HG02938 (cell line): Measurements from ENCODE around the gene PARP16.
"Not testable (repeated sequence)": the region's sequence is repeated elsewhere in the genome, so short reads cannot be mapped to it uniquely, and the experiment has no call there.

Source experiments
- ATAC-seq: cut with Tn5 transposase; IDR thresholded peaks from one replicate; pipeline ENCODE4 v1.9.1; 2021; ENCODE audit warnings: mild to moderate bottlenecking, moderate library complexity; ENCODE audit not compliant: unreplicated experiment

PARP16 gene

DNA sequence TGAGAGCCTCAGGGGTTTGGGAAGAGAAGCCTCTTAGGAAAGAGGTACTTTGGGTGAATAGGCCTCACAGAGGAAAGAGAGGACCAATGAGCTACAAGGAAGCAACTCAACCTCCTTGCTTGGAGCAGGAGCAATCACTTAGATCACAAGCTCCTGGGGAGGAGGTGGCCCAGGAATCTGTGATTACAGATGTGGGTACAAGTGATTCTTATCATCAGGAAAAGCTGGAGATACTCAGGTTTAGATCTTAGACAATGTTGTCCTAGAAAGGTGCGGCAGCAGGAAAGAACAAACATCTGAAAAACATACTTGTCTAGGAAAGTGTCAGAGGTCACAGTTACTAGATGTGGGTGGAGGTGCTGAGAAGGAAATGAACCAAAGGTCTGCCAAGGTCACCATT lies 8.2 kb downstream of the PARP16 start:
- ATAC-seq: no peak

DNA sequence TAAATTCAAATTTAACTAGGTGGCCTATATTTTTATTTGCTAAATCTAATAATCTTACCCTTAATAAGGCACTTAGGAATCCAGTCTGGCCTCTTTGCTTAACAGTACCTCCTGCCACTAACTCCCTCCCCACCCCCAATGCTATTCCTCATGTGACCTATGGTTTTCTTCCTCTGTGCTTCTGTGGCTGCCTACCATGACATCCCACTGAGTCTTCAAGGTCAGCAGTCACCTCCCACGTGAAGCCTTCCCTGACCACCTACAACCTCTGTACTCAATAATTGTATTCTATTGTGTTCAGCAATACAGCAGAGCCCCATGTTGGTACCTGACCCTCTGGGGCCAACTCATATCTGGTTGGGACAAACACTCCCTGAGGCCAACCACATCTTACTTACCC lies 9.7 kb downstream of the PARP16 start:
- no peak for ATAC-seq

DNA sequence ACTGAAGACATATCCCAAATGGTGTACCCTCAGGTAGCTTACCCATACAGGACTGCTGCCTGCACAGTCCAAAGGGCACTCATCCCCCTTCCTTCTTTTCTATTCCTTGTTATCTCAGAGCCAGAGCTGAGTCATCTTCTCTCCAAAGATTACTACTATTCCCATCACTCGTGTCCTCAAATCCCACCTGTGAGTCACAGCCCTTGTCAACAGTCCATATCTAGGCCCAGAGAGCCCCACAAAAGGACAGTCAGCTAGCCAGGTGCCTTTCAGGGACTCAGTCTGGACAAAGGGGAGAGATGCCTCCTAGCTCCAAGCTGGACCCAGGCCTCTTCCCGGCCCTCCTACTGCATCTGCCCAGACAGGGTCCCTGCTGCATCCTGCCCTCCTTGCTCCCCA lies 11.0 kb downstream of the PARP16 start:
- no peak for ATAC-seq

DNA sequence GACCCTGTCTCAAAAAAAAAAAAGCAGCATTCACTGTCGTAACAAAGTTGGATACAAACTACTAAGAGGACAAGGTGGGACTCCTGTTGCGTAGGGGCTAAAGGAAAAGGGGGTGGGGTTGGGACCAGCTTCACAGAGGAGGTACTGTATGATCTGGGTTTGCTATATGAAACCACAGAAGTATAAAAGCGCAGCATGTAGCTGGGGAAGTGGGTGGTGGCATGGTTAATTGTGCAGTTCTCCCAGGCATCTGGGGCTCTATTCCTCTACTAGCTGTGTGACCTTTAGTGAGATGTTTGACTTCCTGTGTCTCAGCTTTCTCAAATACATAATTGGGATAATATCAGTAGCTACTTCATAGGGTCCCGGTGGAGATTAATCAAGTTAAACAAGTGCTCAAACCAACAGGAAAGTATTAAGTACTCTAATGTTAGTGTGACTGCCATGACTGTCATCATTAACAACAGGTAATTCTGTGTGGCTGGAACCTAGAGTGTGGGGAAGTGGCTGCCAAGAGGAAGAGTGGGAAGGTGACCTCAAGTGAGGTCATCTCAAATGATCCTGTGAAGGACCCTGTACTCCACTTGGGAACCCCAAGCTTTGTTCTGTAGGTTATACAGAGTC lies 11.5 kb downstream of the PARP16 start:
- no peak for ATAC-seq

DNA sequence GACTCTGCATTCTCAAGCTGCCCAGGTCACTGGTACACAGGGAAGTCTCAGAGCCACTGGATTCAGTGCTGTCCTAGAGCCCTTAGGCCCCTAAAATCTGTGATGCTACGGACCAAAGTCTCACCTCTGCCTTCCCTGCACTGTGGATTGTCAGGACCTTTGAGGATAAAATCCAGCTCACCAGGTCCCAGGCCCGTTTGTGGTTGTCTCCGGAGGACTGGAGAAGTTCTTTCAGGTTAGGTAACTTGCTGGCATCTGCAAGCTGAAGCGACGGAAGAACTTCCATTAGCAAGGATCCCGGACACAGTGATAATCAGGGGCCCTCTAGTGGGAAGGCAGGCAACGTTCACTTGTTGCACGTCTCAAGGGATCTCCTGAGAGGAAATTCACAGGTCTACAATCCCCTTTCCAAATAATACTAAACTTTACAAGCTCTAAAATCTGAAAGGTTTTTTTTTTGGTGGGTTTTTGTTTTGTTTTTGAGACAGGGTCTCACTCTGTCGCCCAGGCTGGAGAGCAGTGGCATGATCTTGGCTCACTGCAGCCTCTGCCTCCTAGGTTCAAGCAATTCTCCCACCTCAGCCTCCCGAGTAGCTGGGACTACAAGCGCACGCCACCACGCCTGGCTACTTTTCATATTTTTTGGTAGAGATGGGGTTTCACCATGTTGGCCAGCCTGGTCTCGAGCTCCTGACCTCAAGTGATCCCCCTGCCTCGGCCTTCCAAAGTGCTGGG lies 15.7 kb downstream of the PARP16 start:
- not testable (repeated sequence) for ATAC-seq

DNA sequence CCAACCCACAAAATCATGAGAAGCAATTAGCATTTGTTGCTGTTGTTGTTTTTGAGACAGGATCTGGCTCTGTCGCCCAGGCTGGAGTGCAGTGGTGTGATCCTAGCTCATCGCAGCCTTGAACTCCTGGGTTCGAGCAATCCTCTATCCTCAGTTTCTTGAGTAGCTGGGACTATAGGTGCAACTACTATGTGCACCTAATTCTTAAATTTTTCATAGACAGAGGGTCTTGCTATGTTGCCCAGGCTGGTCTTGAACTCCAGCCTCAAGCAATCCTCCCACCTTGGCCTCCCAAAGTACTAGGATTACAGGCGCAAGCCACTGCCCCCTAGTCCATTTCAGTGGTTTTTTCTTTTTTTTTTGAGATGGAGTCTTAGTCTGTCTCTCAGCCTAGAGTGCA lies 18.3 kb downstream of the PARP16 start:
- ATAC-seq: no peak

DNA sequence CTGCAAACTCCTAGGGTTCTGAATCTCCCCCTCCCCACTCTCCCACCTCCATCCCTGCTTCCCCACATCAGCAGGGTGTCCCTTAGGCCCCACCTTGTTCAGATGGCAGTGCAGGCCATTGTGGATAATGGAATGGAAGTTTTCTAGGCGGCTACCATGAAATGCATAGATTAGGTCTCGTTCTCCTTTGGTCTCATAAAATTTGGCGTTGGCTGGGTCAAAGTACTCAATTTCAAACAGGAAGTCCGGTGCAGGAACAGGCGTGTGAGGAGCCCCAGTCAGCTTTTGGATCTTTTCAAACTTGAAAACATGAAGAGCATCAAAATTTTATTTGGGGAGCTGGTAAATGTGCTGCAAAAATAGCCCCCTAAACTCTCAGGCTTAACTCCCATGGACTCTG lies 20.2 kb downstream of the PARP16 start:
- ATAC-seq: no peak

DNA sequence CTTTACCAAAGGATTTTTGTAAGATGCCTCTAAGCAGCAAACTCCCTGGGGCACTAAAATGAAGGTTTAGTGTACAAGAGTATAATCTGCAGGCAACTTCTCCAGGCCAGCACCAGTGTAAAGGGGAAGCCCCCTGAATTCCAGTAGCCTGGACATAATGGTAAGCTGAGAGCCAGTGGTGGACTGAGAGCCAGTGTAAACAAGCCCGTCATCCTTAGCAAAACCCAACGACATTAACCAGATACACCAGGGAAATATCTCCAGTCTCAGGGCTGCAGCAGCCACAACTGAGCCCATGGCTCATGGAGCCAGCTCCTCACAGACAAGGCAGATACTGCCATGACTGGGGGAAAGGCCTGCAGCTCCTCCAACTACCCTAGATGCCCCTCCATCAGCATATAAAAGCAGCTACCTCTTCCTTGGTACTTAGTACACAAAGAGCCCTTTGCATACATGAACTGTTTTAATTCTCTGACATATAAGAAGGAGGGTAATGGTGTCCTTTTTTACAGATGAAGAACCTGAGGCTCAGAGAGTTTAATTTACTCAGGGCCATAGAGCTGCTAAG lies 21.7 kb downstream of the PARP16 start:
- no peak for ATAC-seq

DNA sequence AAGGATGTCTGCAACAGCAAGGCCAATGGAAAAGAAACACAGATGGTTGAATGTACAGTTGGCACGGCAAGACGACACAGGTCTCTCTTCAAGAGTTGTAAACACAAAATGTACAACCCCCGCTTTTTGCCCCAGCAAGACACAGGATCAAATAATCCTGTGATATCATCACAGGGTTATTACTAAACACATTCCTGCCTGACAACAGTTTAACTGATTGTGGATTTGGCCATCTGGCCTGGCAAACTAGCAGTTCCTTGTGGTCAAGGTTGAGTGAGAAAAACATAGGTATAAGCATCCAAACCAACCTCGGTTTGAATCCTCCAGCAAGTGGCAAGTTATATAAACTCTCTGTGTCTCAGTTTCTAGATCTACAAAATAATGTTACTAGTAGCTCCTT lies 23.4 kb downstream of the PARP16 start:
- ATAC-seq: no peak

DNA sequence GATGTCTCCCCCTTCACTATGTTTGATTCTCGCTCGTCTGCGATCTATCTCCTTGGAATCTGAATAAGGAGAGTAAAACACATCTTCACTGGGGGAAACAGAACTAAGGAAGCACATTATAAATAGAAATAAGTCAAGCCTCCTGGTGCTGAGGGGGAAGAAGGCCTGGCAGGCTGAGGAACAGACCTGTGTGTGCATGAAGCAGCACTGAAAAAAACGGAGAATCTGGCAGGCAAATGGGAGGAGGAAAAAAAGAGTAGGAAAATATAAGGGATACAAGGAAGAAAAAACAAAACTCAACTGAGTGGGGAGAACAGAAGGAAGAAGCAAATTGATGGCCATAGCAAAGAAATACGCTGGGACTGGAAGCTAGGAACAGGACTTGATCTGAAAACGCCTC lies 25.7 kb downstream of the PARP16 start:
- ATAC-seq: no peak

DNA sequence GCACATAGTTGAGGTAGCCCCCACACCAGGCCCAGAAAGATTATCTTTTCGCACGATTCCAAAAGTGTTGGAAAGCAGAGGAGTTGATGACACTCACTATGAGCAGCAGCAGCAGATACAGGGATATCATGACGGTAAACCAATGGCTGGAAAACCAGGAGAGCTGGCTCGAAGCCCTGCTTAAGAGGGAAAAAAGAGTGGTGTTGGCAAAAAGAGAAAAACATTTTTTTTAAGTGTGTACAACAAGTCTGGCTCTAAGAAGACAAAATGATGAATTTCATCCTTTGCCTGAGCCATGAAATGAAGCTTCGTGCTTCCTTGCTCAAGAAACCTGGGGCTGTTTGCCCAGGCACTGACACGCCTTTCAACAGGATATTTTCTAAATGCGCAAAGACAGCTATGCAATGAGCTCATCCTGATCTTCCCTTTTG lies 27.3 kb downstream of the PARP16 start:
- no peak for ATAC-seq

DNA sequence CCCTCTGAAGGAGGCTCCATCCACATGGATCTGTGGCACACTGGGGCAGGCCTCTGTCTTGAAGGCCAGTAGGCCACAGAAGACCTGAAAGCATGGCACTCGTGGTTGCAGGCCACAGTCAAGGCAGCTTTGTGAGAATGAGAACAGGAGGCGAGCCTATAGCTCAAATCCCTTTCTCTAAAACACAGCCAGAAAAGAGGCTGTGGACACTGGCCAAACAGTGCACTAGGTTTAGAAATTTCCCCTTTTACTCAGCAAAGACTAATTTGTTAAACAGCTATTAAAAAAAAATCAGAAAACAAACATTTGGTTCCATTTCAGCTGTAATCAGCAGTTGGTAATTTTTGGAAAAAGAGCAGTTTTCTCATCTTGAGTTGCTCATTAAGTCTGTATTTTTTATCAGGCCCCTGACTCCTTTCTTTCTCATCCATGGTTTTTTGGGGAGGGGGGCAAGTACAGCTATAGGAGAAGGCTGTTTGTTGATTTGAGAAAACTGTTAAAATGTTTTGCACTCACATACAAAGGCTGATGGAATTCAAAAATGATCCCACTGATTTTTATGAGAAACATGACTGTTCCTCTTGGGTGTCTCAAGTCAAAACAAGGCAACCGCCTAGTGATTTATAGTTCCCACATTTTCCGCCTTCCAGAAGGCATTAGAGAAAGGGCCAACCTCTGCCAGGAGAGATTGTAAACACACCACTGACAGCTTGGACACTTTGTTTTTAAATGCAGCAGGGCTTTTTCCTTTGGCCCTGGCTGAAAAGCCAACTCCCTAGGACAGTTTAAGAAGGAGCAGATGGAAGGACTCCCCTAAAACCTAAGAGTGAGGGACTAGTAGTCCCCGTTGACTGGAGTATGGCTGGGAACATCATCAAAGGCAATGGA lies 28.1 kb downstream of the PARP16 start:
- ATAC-seq: no peak

DNA sequence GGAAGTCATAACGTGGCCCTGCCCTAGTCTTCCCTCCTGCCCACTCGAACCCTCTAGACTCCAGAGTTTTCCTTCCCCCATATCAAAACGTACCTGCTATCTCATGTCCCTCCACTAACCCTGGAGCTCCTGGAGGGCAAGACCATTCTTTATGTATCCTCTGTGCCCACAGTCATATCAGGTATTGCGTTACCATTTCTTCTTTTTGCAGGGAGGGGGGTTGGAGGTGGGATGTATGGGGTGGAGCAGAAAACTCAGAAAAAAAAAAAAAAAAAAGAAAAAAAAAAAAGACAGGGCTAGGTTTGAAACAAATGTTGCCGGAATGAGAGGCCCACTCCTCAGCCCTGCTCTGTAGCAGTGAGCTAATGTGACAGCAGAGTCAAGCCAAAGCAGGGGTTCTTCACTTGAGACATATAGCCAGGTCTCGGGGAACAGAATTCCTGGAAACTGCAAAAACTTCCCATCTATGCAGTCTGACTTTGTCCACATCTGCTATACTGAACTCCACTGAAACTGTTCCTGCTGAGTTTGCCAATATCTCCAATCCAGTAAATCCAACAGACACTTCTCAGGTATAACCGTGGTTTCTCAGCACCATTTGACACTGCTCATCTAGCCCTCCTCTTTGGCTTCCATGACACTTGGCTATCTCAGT lies 31.1 kb downstream of the PARP16 start:
- ATAC-seq: no peak

DNA sequence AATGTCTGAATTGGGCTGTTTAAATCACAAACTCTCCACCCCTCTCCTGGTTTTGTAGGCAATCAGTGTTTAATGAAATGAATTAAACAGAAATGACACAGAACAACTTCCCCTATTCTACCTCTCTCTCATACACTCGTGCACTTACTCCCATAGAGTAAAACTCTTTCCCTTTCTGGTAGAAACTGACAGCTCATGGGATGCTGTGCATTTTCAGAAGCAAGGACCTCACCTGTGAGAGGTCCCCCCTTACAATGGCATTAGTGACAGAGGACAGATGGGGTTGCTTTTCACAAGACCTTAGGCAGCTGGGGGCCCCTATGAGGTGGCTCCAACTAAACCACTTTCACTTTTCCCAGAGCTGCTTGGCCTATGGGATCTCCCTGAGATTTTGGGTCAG lies 31.9 kb downstream of the PARP16 start:
- ATAC-seq: no peak

DNA sequence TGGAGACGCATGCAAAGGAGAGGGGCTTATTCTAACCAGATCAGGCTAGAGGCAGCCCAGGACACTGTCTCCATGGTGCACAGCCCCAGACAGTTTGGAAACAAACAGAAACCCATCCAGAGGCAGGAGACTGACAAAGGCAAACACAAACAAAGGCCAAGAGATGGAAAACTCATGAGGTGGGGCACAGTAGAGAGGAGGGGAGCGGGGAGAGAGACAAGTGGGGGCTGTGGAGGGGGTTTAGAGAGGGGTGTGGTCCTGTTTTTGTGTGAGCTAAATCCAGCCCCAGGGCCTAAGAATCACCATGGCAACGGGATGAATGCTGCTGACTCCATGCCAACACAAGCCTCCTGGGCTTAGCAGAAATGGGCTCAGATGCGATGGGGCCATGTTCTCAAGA lies 32.3 kb downstream of the PARP16 start:
- ATAC-seq: no peak

DNA sequence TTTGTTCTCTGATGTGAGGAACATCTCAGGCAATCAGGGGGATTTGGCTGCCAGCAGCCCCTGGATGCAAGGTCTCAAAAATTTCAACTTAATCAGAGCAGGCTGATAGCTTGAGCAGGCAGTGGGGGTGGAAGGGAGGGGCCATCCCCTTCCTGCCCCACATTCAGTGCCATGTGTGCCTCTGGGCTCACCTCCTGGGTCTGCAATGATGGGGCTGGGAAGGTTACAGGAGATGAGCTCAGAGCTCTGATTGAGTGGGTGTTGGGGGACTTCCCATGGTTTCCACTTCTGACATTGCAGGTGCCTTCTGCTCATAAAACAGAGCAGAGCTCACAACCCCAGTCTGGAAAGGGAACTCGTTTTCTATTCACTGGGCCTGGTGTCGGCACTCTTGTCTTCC lies 37.0 kb downstream of the PARP16 start:
- no peak for ATAC-seq

DNA sequence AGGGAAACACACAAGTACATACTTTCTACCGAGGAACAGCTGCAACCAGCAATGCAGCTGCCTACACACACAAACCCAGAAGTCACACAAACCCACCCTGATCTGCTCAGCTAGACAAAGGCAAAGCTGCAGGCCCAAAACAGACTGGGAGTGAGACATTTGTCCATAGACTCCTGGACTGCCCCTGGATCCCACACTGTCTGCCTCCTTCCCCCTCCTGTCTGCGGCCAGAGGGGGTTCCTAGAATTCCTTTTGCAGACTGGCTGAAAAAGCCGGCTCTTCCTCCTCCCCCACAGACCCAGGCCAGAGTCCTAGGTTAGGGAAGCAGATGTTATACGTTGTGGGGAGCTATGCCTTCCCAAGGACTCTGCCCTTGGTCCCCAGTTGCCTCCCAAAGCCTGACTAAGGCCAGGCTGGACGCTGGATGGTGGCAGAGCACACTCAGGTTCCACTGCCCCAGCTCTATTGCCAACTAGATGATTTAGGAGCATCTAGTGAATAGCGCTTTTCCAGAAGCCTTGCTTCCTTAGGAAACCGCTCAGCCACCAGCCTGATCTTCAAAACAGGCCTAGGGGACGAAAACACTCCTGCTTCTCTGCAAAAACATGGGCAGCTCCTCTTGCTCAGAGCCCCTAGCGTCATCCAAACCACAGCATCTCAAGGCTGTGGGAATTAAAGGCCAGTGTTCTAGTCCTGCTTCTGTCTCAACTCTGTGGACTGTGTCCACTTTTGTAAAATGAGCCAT lies 38.0 kb downstream of the PARP16 start:
- ATAC-seq: no peak

DNA sequence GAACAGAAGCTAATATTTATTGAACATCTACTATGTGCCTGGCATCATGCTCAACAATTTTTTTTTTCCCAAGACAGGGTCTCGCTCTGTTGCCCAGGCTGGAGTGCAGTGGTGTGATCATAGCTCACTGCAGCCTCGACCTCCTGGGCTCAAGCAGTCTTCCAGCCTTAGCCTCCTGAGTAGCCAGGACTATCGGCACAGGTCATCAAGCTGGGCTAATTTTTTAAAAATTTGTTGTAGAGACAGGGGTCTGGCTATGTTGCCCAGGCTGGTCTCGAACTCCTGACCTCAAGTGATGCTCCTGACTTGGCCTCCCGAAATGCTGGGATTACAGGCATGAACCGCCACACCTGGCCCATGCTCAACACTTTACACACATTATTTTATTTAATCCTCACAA lies 39.7 kb downstream of the PARP16 start:
- no peak for ATAC-seq

DNA sequence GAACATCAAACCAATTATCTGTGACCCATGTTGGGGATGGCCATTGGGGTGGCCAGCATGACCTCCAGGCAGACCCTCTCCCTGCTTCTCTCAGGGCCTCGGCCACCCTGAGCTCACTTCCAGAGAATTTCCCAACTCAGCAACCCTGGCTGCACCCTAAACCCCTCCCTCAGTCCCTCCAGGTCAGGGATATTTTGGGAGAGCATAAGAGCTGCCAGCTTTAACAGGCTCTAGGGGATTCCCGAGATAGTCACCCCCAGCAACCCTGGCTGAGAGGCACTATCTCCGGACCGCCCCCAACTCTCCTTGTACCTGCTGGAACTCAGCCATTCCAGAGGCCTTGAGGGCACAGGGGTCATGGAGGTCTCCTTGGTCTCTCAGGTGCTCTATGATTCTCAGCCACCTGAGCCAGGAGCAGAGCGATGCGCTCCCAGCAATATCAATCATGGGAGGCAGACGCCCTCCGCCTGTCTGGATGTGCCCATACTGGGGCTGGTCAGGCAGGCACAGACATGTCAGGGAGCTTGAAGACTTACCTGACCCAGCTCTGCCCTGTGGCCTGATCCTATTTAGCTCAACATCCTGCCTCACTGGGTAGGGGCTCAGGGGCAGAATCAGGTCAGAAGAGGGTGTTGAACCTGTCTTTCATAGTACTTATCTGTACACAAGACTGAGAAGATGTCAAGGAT lies 40.5 kb downstream of the PARP16 start:
- ATAC-seq: no peak
